Left lung (tissue), 10 donors: ENCODE data around the gene ICAM5. TPM values are rescaled to one million over a fixed set of nuclear protein-coding genes. Genes with fewer than 3 reads are reported as not detected.

ENCODE experiments used
- ATAC-seq: fragments of 200-7000 bp; cut with Tn5 transposase; one replicate; pipeline ENCODE4 v1.9.1; 2020; ENCODE audit warnings: moderate library complexity
- DNase-seq, 4 donors: peaks; one replicate each; pipeline ENCODE4 v3.0.0-alpha.2; 2013 to 2020
- H3K27ac ChIP-seq, 2 donors: fragments of 200-600 bp; sonication (generic) in 1 of 2; one replicate each; pipeline versions ENCODE4 v1.5.0 to v1.8.0; 2020 to 2021
- H3K27me3 ChIP-seq, 2 donors: fragments of 200-600 bp; sonication (generic) in 1 of 2; one replicate each; pipeline versions ENCODE4 v1.5.0 to v1.8.0; 2020 to 2021
- H3K36me3 ChIP-seq, 2 donors: fragments of 200-600 bp; sonication (generic) in 1 of 2; one replicate each; pipeline versions ENCODE4 v1.5.0 to v1.8.0; 2020 to 2021
- H3K4me1 ChIP-seq, 2 donors: fragments of 200-600 bp; one replicate each; pipeline ENCODE4 v1.8.0; 2021
- H3K4me3 ChIP-seq, 2 donors: fragments of 200-600 bp; sonication (generic) in 1 of 2; one replicate each; pipeline versions ENCODE4 v1.5.0 to v1.8.0; 2020 to 2021; ENCODE audit warnings: mild to moderate bottlenecking in 1 of 2
- H3K9me3 ChIP-seq, 2 donors: fragments of 200-600 bp; sonication (generic) in 1 of 2; one replicate each; pipeline versions ENCODE4 v1.5.0 to v1.8.0; 2020 to 2021
- CTCF ChIP-seq, 2 donors: fragments of 200-600 bp; sonication (generic) in 1 of 2; IDR thresholded peaks; one replicate each; pipeline versions ENCODE4 v1.5.0 to v1.8.0; 2021; ENCODE audit warnings: antibody characterized with exemption in 2 of 2
- intact Hi-C, 2 donors: fragments of 100-400 bp; cut with DNase I; formaldehyde crosslinking; loops; one replicate each; pipeline versions ENCODE4 v1.11.2 to v1.14.2; 2022
- polyA plus RNA-seq, 6 donors: library from polyadenylated mRNA; unstranded; fragments of 120-200 nt; gene quantifications; one replicate each; pipeline ENCODE4 v1.2.1, GENCODE V29; 2013; ENCODE audit not compliant: insufficient read length in 6 of 6
- total RNA-seq, 2 donors: library from RNA; stranded (reverse); fragmentation: NEBNext Ultra II Directional; extraction: Animal tissue kit (Norgen Biotek cat#: 25700); gene quantifications; one replicate each; pipeline ENCODE4 v1.2.1, GENCODE V29; 2021
- donor health status: DM: no; HTN: yes; CAD: no.
- donor health status: DM: no; HTN: no; CAD: no.

Gene ICAM5
- total and polyA plus RNA-seq, 8 donors: 3.9 to 25.7 (median 11.4) TPM

GRCh38 chr19:10305139-10305806 is 15.5 kb downstream of the ICAM5 start:
- intact Hi-C loops: no loop called here
- ATAC-seq (peak; percentile 77), DNase-seq (peak in 2 of 4 donors; percentile 77 to 90)
- peak overlapping the region in 1 of 2 donors; percentile 23 for H3K27ac ChIP-seq
- H3K9me3 ChIP-seq: no peaks in the 10 kb centered on the region
- H3K27me3 ChIP-seq: no peaks in the 10 kb centered on the region
- H3K36me3 ChIP-seq: peaks cover 0 to 18% of the 10 kb centered on the region in 2 donors
- peaks cover 0 to 19% of the 10 kb centered on the region in 2 donors for H3K4me1 ChIP-seq
- no peak overlapping the region for H3K4me3 ChIP-seq
- no peak for TF ChIP-seq CTCF (IDR thresholded peaks at IDR 0.05)

GRCh38 chr19:10306327-10306726 is 16.6 kb downstream of the ICAM5 start:
- no peak for TF ChIP-seq CTCF (IDR thresholded peaks at IDR 0.05)
- peaks cover 0 to 26% of the 10 kb centered on the region in 2 donors for H3K36me3 ChIP-seq
- no peak for DNase-seq
- H3K4me1 ChIP-seq: peaks cover 0 to 18% of the 10 kb centered on the region in 2 donors
- intact Hi-C loops: no loop called here
- H3K27me3 ChIP-seq: no peaks in the 10 kb centered on the region
- H3K27ac ChIP-seq: no peak overlapping the region
- H3K4me3 ChIP-seq: no peak overlapping the region
- no peaks in the 10 kb centered on the region for H3K9me3 ChIP-seq
- ATAC-seq: no peak

GRCh38 chr19:10309423-10309822 is 19.7 kb downstream of the ICAM5 start, which contains the start of gene ZGLP1:
Gene ZGLP1, minus strand, starts transcription at chr19:10309815.
- Histone ChIP-seq H3K4me3 (no peak within 1 kb of the TSS), H3K36me3 (peaks cover 0 to 25% of the 10 kb centered on the region in 2 donors), H3K27me3 (no peaks in the 10 kb centered on the region), H3K4me1 (peaks cover 0 to 11% of the 10 kb centered on the region in 2 donors), H3K27ac (no peak within 1 kb of the TSS), H3K9me3 (no peaks in the 10 kb centered on the region)
- no peak for DNase-seq
- intact Hi-C loops: no loop called here
- ATAC-seq: no peak
- no peak for TF ChIP-seq CTCF (IDR thresholded peaks at IDR 0.05)

GRCh38 chr19:10315335-10316214 is 25.8 kb downstream of the ICAM5 start, which contains the start of gene FDX2:
Gene FDX2, minus strand, starts transcription at chr19:10316015. Its CDS starts 19 bp downstream, at chr19:10315996.
- ATAC-seq (peak; percentile 92), DNase-seq (peak; percentile 79 to 97 (median 88))
- Histone ChIP-seq H3K27me3 (no peaks in the 10 kb centered on the region), H3K4me3 (peak within 1 kb of the TSS; percentile 92 to 94), H3K4me1 (peaks cover 4 to 19% of the 10 kb centered on the region in 2 donors), H3K27ac (peak within 1 kb of the TSS; percentile 13 to 63), H3K9me3 (no peaks in the 10 kb centered on the region), H3K36me3 (peaks cover 0 to 51% of the 10 kb centered on the region in 2 donors)
- no peak for TF ChIP-seq CTCF (IDR thresholded peaks at IDR 0.05)
- intact Hi-C loops: no loop called here
